LNCaP clone FGC (cell line): ENCODE measurements around the gene SLC25A27.

Experiments
- DNase-seq: peaks from one replicate; pipeline ENCODE4 v3.0.0-alpha.2; 2011; ENCODE audit warnings: low read depth
- H3K4me3 ChIP-seq: 2 replicates; pipeline ENCODE4 v1.5.1; 2011; ENCODE audit warnings: mild to moderate bottlenecking, low read depth, low read length, control low read depth
- CTCF ChIP-seq: IDR thresholded peaks from 2 replicates; pipeline ENCODE4 v1.5.1; 2012; ENCODE audit warnings: mild to moderate bottlenecking; ENCODE audit not compliant: control insufficient read depth, insufficient read depth; ENCODE audit errors: extremely low read depth

SLC25A27 gene

GRCh38 chr6:46626228-46626909 is 26.4 kb upstream of the SLC25A27 start:
- no peak overlapping the region for H3K4me3 ChIP-seq
- no peak for DNase-seq
- TF ChIP-seq CTCF = peak; percentile 67

GRCh38 chr6:46626976-46627375 is 25.8 kb upstream of the SLC25A27 start:
- no peak overlapping the region for H3K4me3 ChIP-seq
- DNase-seq = no peak
- no peak for TF ChIP-seq CTCF

- no peak overlapping the region for H3K4me3 ChIP-seq
Observed at GRCh38 chr6:46628498-46628897, 24.3 kb upstream of the SLC25A27 start.

GRCh38 chr6:46628976-46629375 is 23.8 kb upstream of the SLC25A27 start:
- no peak for DNase-seq
- TF ChIP-seq CTCF = no peak
- H3K4me3 ChIP-seq = no peak overlapping the region

More at GRCh38 chr6:46628498-46628897, 24.3 kb upstream of the SLC25A27 start:
- no peak for TF ChIP-seq CTCF
- DNase-seq = no peak

GRCh38 chr6:46629691-46630090 is 23.1 kb upstream of the SLC25A27 start:
- DNase-seq = no peak
- no peak overlapping the region for H3K4me3 ChIP-seq
- no peak for TF ChIP-seq CTCF

- no peak for DNase-seq
- no peak for TF ChIP-seq CTCF
- H3K4me3 ChIP-seq = no peak overlapping the region
Observed at GRCh38 chr6:46632053-46632452, 20.7 kb upstream of the SLC25A27 start.

- no peak for TF ChIP-seq CTCF
- DNase-seq = no peak
- no peak overlapping the region for H3K4me3 ChIP-seq
Observed at GRCh38 chr6:46635462-46635861, 17.3 kb upstream of the SLC25A27 start.
